Esophagus squamous epithelium (tissue), 5 donors: ENCODE measurements around the gene NFAT5. TPM values are rescaled to one million over a fixed set of nuclear protein-coding genes. Genes with fewer than 3 reads are reported as not detected.
A peak's percentile ranks its signal among the peaks of the same experiment; 100 is the strongest.
"Not testable (repeated sequence)": the region's sequence is repeated elsewhere in the genome, so short reads cannot be mapped to it uniquely, and the experiment has no call there.

Source experiments
- DNase-seq: peaks from one replicate; lab custom pipeline; 2025; lab: John Stamatoyannopoulos, UW
- H3K27ac ChIP-seq, 4 donors: fragments of 200-600 bp; sonication (generic); one replicate each; pipeline ENCODE4 v1.5.1; 2016 to 2019; ENCODE audit warnings: mild to moderate bottlenecking in 1 of 4
- H3K27me3 ChIP-seq, 4 donors: fragments of 200-600 bp; sonication (generic); 1 replicate in 3 of 4; 2 replicates in 1 of 4; pipeline versions ENCODE4 v1.5.1 to v1.6.0; 2017 to 2021; ENCODE audit warnings: antibody characterized with exemption in 1 of 4
- H3K36me3 ChIP-seq, 3 donors: fragments of 200-600 bp; sonication (generic); one replicate each; pipeline ENCODE4 v1.5.1; 2016 to 2019
- H3K4me1 ChIP-seq, 3 donors: fragments of 200-600 bp; sonication (generic); one replicate each; pipeline ENCODE4 v1.5.1; 2017 to 2019
- H3K4me3 ChIP-seq, 4 donors: fragments of 200-600 bp; sonication (generic); 1 replicate in 3 of 4; 2 replicates in 1 of 4; pipeline ENCODE4 v1.5.1; 2016 to 2019; ENCODE audit warnings: mild to moderate bottlenecking in 2 of 4, moderate library complexity in 1 of 4
- H3K9me3 ChIP-seq, 3 donors: fragments of 200-600 bp; sonication (generic); one replicate each; pipeline ENCODE4 v1.5.1; 2016 to 2019
- POLR2A ChIP-seq, 4 donors: fragments of 450-650 bp; IDR thresholded peaks; one replicate each; pipeline ENCODE4 v1.6.1; 2017; ENCODE audit warnings: antibody characterized with exemption in 4 of 4, mild to moderate bottlenecking in 4 of 4, moderate library complexity in 3 of 4
- WGBS, 2 donors: methylation state at CpG; one replicate each; pipeline ENCODE4 v1.1.5; 2018; 5-methylcytosine and 5-hydroxymethylcytosine counted together
- intact Hi-C: fragments of 100-400 bp; cut with DNase I; formaldehyde crosslinking; loops from one replicate; pipeline ENCODE4 v1.15.0; 2022
- total RNA-seq, 4 donors: library from RNA; depleted of rRNA; stranded (reverse); fragments of >200 nt; gene quantifications; one replicate each; pipeline ENCODE4 v1.1.0, GENCODE V29; 2016
- TF ChIP-seq, protein P1 (sequence below), 6 experiments: fragments of 450-650 bp in 4 of 6; fragments of 200-600 bp in 2 of 6; sonication (generic) in 2 of 6; IDR thresholded peaks; one replicate each; pipeline ENCODE4 v1.5.1; 2016 to 2019; ENCODE audit warnings: antibody characterized with exemption in 6 of 6, mild to moderate bottlenecking in 4 of 6, moderate library complexity in 4 of 6
- donor health status: DM: yes; HTN: yes; CAD: no.

NFAT5 gene
- total RNA-seq, 4 donors from 2014 or later: 15.7 to 59.3 (median 30.1) TPM

DNA sequence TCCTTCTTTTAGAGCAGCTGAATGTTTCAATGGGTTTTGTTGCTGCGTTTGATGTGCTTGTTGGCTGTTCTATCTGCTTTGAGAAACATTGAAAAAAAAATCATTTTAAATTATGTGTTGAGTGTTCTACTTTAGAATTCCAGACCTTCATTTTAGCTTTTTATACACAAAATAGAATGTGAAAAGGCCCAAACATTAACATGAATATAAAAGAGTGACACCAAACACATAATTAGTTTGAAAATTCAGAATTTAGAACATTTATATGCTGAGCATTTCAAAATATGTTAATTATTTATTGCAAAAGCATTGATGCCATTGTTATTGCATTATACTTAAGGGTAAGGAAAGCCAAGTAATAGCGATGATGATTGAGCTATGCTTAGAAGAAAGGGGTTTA is 2.9 kb downstream of the NFAT5 start:
- TF ChIP-seq POLR2A (IDR thresholded peaks at IDR 0.05): no peak
- TF ChIP-seq, protein P1, sequence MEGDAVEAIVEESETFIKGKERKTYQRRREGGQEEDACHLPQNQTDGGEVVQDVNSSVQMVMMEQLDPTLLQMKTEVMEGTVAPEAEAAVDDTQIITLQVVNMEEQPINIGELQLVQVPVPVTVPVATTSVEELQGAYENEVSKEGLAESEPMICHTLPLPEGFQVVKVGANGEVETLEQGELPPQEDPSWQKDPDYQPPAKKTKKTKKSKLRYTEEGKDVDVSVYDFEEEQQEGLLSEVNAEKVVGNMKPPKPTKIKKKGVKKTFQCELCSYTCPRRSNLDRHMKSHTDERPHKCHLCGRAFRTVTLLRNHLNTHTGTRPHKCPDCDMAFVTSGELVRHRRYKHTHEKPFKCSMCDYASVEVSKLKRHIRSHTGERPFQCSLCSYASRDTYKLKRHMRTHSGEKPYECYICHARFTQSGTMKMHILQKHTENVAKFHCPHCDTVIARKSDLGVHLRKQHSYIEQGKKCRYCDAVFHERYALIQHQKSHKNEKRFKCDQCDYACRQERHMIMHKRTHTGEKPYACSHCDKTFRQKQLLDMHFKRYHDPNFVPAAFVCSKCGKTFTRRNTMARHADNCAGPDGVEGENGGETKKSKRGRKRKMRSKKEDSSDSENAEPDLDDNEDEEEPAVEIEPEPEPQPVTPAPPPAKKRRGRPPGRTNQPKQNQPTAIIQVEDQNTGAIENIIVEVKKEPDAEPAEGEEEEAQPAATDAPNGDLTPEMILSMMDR (IDR thresholded peaks at IDR 0.05): no peak
- no peaks in the 10 kb centered on the region for H3K9me3 ChIP-seq
- no peak for DNase-seq
- no peaks in the 10 kb centered on the region for H3K27me3 ChIP-seq
- H3K4me3 ChIP-seq: peak overlapping the region in 1 of 4 donors; percentile 83
- intact Hi-C loops: no loop called here
- WGBS, 2 donors: 40 to 42% methylated on average over 2 of the region's 2 CpGs
- H3K27ac ChIP-seq: peak overlapping the region in 2 of 4 donors; percentile 97 to 99
- H3K4me1 ChIP-seq: peaks cover 14 to 68% (median 27%) of the 10 kb centered on the region in 3 donors
- no peaks in the 10 kb centered on the region for H3K36me3 ChIP-seq

- 87 to 90% methylated on average over 9 of the region's 9 CpGs for WGBS, 2 donors
- H3K9me3 ChIP-seq, intact Hi-C loops: not testable (repeated sequence)
These were observed 13.0 kb downstream of the NFAT5 start for GRCh38 chr16:69578771-69579170.

GRCh38 chr16:69579783-69580481 is 14.2 kb downstream of the NFAT5 start:
- intact Hi-C loops: no loop called here
- no peak for TF ChIP-seq POLR2A (IDR thresholded peaks at IDR 0.05)
- TF ChIP-seq, protein P1 (IDR thresholded peaks at IDR 0.05): no peak
- Histone ChIP-seq H3K9me3 (no peaks in the 10 kb centered on the region), H3K4me1 (peaks cover 0 to 42% (median 3%) of the 10 kb centered on the region in 3 donors), H3K27me3 (no peaks in the 10 kb centered on the region), H3K27ac (no peak overlapping the region), H3K36me3 (peaks cover 0 to 4% (median 0%) of the 10 kb centered on the region in 3 donors), H3K4me3 (no peak overlapping the region)
- 50 to 69% methylated on average over 2 of the region's 2 CpGs for WGBS, 2 donors
- no peak for DNase-seq

More at GRCh38 chr16:69578771-69579170, 13.0 kb downstream of the NFAT5 start:
- not testable (repeated sequence) for H3K4me3 ChIP-seq, H3K27me3 ChIP-seq, H3K27ac ChIP-seq, DNase-seq, H3K36me3 ChIP-seq
- peaks cover 0 to 42% (median 3%) of the 10 kb centered on the region in 3 donors for H3K4me1 ChIP-seq

DNA sequence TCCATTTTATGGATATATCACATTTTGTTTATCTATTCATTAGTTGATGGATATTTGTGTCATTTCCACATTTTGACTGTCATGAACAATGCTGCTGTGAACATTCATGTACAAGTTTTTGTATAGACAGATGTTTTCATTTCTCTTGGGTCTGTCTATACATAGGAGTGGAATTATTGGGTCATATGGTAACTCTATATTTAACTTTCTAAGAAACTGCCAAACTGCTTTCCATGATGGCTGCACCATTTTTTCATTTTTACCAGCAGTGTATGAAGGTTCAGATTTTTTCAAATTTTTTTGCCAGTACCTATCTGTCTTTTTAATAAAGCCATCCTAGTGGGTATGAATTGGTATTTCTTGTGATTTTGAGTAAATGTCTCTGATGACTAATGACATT is 15.5 kb downstream of the NFAT5 start:
- Histone ChIP-seq H3K4me3 (no peak overlapping the region), H3K4me1 (peaks cover 0 to 42% (median 3%) of the 10 kb centered on the region in 3 donors), H3K27ac (no peak overlapping the region), H3K36me3 (no peaks in the 10 kb centered on the region), H3K27me3 (no peaks in the 10 kb centered on the region), H3K9me3 (no peaks in the 10 kb centered on the region)
- intact Hi-C loops: no loop called here
- no peak for DNase-seq
- TF ChIP-seq POLR2A (IDR thresholded peaks at IDR 0.05): no peak
- TF ChIP-seq, protein P1 (IDR thresholded peaks at IDR 0.05): no peak

GRCh38 chr16:69584493-69584892 is 18.7 kb downstream of the NFAT5 start:
- H3K27me3 ChIP-seq, H3K4me3 ChIP-seq, intact Hi-C loops, DNase-seq, H3K36me3 ChIP-seq, H3K27ac ChIP-seq, H3K9me3 ChIP-seq: not testable (repeated sequence)
- H3K4me1 ChIP-seq: peaks cover 0 to 15% (median 0%) of the 10 kb centered on the region in 3 donors
- 96% methylated on average over 5 of the region's 5 CpGs for WGBS, 2 donors

DNA sequence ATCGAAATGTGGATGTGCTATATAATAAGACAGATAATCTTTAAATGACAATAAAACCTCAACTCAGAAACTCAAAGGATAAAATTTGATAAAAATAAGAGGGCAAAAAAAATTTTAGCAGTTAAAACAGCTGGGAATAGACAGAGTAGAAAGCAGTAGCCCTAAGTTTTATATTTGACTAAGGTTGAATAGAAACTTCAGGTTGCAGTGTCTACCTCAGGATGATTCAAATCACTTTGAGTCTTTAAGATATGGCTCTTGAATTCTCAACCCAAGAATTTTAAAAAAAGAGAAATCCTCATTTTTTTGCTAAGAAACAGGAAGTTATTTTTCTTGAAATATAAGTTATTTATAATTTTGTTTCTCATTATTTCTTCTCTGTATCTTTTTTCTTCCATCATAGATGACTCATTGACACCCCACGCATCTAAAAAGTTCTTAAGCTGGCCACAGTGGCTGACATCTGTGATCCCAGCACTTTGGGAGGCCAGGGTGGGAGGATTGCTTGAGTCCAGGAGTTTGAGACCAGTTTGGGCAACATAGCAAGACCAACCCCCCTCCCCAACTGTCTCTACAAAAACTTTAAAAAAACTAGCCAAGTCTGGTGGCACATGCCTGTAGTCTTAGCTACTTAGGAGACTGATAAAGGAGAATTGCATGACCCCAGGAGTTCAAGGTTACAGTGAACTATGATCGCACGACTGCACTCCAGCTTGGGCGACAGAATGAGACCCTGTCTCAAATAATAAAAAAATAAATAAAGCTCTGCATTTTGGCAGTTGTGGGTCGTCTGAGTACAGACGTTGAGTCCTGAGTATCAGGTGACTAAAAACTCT is 23.9 kb downstream of the NFAT5 start:
- H3K4me1 ChIP-seq: peaks cover 0 to 19% (median 0%) of the 10 kb centered on the region in 3 donors
- H3K27me3 ChIP-seq: no peaks in the 10 kb centered on the region
- TF ChIP-seq, protein P1 (IDR thresholded peaks at IDR 0.05): no peak
- no peak for TF ChIP-seq POLR2A (IDR thresholded peaks at IDR 0.05)
- no peaks in the 10 kb centered on the region for H3K9me3 ChIP-seq
- H3K36me3 ChIP-seq: no peaks in the 10 kb centered on the region
- WGBS, 2 donors: 79 to 80% methylated on average over 6 to 7 of the region's 7 CpGs
- DNase-seq: no peak
- intact Hi-C loops: no loop called here
- no peak overlapping the region for H3K27ac ChIP-seq
- no peak overlapping the region for H3K4me3 ChIP-seq
